Caco-2 (cell line): ENCODE results near the gene RAP2B. TPM values are rescaled to one million over a fixed set of nuclear protein-coding genes. Genes with fewer than 3 reads are reported as not detected.
"Not testable (repeated sequence)": the region's sequence is repeated elsewhere in the genome, so short reads cannot be mapped to it uniquely, and the experiment has no call there.

ENCODE experiments used
- BruUV-seq: library from RNA; stranded (reverse); fragments of 400-500 nt; replicated peaks from 2 replicates; lab custom pipeline; 2021; lab: Mats Ljungman, UMichigan
- CTCF ChIA-PET: fragments of 300-600 bp; sonication (Branson Sonifier 250); formaldehyde crosslinking; loops from one replicate; lab custom pipeline; 2022; ENCODE audit warnings: antibody characterized with exemption; lab: Charles Lee
- POLR2A ChIA-PET: fragments of 300-600 bp; sonication (Branson Sonifier 250); formaldehyde crosslinking; loops from one replicate; lab custom pipeline; 2022; ENCODE audit warnings: antibody characterized with exemption; lab: Charles Lee
- DNase-seq, 2 experiments: peaks; one replicate each; pipeline versions ENCODE4 v3.0.0 to v3.0.0-alpha.2; 2020 to 2022
- H3K27me3 ChIP-seq: replicated peaks from 2 replicates; pipeline ENCODE4 v1.6.0; 2011; ENCODE audit warnings: low read length; ENCODE audit not compliant: control insufficient read depth, insufficient read depth
- H3K36me3 ChIP-seq: 2 replicates; pipeline ENCODE4 v1.5.1; 2011; ENCODE audit warnings: low read length; ENCODE audit not compliant: control insufficient read depth, insufficient read depth
- H3K4me1 ChIP-seq: fragments of 250-450 bp; sonication (Bioruptor Pico); 2 replicates; pipeline ENCODE4 v1.5.1; 2020; ENCODE audit warnings: mild to moderate bottlenecking
- H3K4me3 ChIP-seq: 2 replicates; pipeline ENCODE4 v1.5.1; 2011; ENCODE audit warnings: low read depth, mild to moderate bottlenecking, control low read depth, low read length
- H3K9me3 ChIP-seq: fragments of 250-450 bp; sonication (Bioruptor Pico); 2 replicates; pipeline ENCODE4 v1.5.1; 2020; ENCODE audit warnings: mild to moderate bottlenecking, moderate library complexity
- H3K27ac Mint-ChIP-seq: one replicate; pipeline ENCODE4 v1.8.0; 2022; ENCODE audit warnings: mixed read lengths; ENCODE audit not compliant: unreplicated experiment
- H3K27me3 Mint-ChIP-seq: one replicate; pipeline ENCODE4 v1.8.0; 2022; ENCODE audit warnings: mixed read lengths; ENCODE audit not compliant: insufficient read depth, unreplicated experiment
- H3K36me3 Mint-ChIP-seq: one replicate; pipeline ENCODE4 v1.8.0; 2022; ENCODE audit warnings: mild to moderate bottlenecking, mixed read lengths; ENCODE audit not compliant: insufficient read depth, unreplicated experiment
- H3K4me1 Mint-ChIP-seq: one replicate; pipeline ENCODE4 v1.8.0; 2022; ENCODE audit warnings: low read depth, mixed read lengths; ENCODE audit not compliant: unreplicated experiment
- H3K4me3 Mint-ChIP-seq: one replicate; pipeline ENCODE4 v1.8.0; 2022; ENCODE audit warnings: mild to moderate bottlenecking, moderate library complexity, mixed read lengths; ENCODE audit not compliant: unreplicated experiment
- H3K9me3 Mint-ChIP-seq: one replicate; pipeline ENCODE4 v1.8.0; 2022; ENCODE audit warnings: mixed read lengths; ENCODE audit not compliant: unreplicated experiment
- intact Hi-C: fragments of 100-400 bp; cut with micrococcal nuclease; formaldehyde crosslinking; loops from one replicate; pipeline ENCODE4 v1.10.0; 2022; ENCODE audit not compliant: unreplicated experiment
- total RNA-seq: library from RNA; stranded (reverse); gene quantifications from 2 replicates; pipeline ENCODE4 v1.2.3, GENCODE V29; 2022
- TF ChIP-seq, protein P1 (sequence below), 2 experiments: fragments of 200-600 bp in 1 of 2; IDR thresholded peaks; 1 replicate in 1 of 2; 2 replicates in 1 of 2; pipeline versions ENCODE4 v1.5.1 to v1.8.0; 2011 to 2022; ENCODE audit warnings: antibody characterized with exemption in 1 of 2, control low read depth in 1 of 2, inconsistent platforms in 1 of 2, low read depth in 1 of 2, low read length in 1 of 2, mild to moderate bottlenecking in 1 of 2, moderate library complexity in 1 of 2; ENCODE audit not compliant: insufficient read depth in 1 of 2, severe bottlenecking in 1 of 2, unreplicated experiment in 1 of 2

RAP2B gene
- total RNA-seq, 1 experiment from 2014 or later = 13.2 TPM

DNA sequence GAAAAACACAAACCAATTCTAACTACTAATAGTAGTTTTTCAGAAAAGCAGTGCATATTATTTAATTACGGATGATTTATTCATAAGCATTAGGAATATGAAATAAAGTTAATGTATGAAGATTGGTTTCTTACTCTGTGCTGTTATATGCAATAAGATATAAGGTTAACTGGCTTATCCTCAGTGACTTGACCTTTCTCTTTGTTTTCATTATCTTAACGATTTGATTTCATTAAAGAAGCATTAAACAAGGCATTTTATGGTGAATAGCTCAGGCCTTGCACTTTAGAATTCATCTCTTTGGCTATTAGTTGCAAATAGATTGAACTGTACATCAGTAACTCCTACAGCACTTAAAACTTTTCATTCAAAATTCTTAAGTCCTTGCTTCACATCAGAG is 28.9 kb downstream of the RAP2B start:
- H3K36me3 Mint-ChIP-seq = no peaks in the 10 kb centered on the region
- no TSS peak for BruUV-seq

DNA sequence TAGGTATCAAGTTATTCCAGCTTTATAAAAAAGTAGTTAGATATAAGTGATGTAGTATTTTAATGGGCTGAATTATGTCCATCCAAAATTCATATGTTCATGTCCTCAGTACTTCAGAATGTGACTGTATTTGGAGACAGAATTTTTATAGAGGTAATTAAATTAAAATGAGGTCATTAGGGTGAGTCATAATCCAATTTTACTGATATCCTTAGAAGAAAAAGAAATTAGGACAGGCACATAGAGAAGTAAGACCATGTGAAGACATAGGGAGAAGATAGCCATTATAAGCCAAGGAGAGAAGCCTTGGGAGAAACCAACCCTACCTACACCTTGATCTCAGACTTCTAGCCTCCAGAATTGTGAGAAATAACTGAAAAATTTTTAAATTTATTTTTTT is 30.3 kb downstream of the RAP2B start:
- H3K36me3 ChIP-seq = no peaks in the 10 kb centered on the region
- no TSS peak for BruUV-seq
- intact Hi-C loops = loop anchor here (10.0 kb wide), 1 partner anchor 572 kb away; no protein-coding TSS in a partner anchor
- TF ChIP-seq, protein P1, sequence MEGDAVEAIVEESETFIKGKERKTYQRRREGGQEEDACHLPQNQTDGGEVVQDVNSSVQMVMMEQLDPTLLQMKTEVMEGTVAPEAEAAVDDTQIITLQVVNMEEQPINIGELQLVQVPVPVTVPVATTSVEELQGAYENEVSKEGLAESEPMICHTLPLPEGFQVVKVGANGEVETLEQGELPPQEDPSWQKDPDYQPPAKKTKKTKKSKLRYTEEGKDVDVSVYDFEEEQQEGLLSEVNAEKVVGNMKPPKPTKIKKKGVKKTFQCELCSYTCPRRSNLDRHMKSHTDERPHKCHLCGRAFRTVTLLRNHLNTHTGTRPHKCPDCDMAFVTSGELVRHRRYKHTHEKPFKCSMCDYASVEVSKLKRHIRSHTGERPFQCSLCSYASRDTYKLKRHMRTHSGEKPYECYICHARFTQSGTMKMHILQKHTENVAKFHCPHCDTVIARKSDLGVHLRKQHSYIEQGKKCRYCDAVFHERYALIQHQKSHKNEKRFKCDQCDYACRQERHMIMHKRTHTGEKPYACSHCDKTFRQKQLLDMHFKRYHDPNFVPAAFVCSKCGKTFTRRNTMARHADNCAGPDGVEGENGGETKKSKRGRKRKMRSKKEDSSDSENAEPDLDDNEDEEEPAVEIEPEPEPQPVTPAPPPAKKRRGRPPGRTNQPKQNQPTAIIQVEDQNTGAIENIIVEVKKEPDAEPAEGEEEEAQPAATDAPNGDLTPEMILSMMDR (IDR thresholded peaks at IDR 0.05; ENCODE audit: insufficient read depth in 1 of 2, low read depth in 1 of 2, low read length in 1 of 2, severe bottlenecking in 1 of 2, unreplicated experiment in 1 of 2) = no peak
- H3K4me1 ChIP-seq = no peaks in the 10 kb centered on the region
- ChIA-PET POLR2A (no interaction called here), CTCF (no interaction called here)
- DNase-seq = no peak
- H3K27ac Mint-ChIP-seq = no peak overlapping the region
- no peak overlapping the region for H3K4me3 Mint-ChIP-seq
- no peaks in the 10 kb centered on the region for H3K36me3 Mint-ChIP-seq
- H3K4me1 Mint-ChIP-seq = no peaks in the 10 kb centered on the region
- H3K9me3 ChIP-seq = no peaks in the 10 kb centered on the region
- H3K4me3 ChIP-seq = no peak overlapping the region
- H3K27me3 ChIP-seq = no peaks in the 10 kb centered on the region
- H3K9me3 Mint-ChIP-seq = no peaks in the 10 kb centered on the region
- H3K27me3 Mint-ChIP-seq = peaks cover 4% of the 10 kb centered on the region

More for the DNA sequence above, 28.9 kb downstream of the RAP2B start:
- H3K36me3 ChIP-seq = no peaks in the 10 kb centered on the region
- no peaks in the 10 kb centered on the region for H3K4me1 Mint-ChIP-seq
- H3K4me1 ChIP-seq = no peaks in the 10 kb centered on the region
- ChIA-PET CTCF (no interaction called here), POLR2A (no interaction called here)
- H3K4me3 ChIP-seq = no peak overlapping the region
- TF ChIP-seq, protein P1 (IDR thresholded peaks at IDR 0.05; ENCODE audit: insufficient read depth in 1 of 2, low read depth in 1 of 2, low read length in 1 of 2, severe bottlenecking in 1 of 2, unreplicated experiment in 1 of 2) = no peak
- H3K27me3 Mint-ChIP-seq = no peaks in the 10 kb centered on the region
- intact Hi-C loops = loop anchor here (10.0 kb wide), 1 partner anchor 574 kb away; no protein-coding TSS in a partner anchor
- no peaks in the 10 kb centered on the region for H3K9me3 ChIP-seq
- no peaks in the 10 kb centered on the region for H3K27me3 ChIP-seq
- H3K9me3 Mint-ChIP-seq = no peaks in the 10 kb centered on the region
- no peak for DNase-seq
- no peak overlapping the region for H3K4me3 Mint-ChIP-seq
- H3K27ac Mint-ChIP-seq = no peak overlapping the region

DNA sequence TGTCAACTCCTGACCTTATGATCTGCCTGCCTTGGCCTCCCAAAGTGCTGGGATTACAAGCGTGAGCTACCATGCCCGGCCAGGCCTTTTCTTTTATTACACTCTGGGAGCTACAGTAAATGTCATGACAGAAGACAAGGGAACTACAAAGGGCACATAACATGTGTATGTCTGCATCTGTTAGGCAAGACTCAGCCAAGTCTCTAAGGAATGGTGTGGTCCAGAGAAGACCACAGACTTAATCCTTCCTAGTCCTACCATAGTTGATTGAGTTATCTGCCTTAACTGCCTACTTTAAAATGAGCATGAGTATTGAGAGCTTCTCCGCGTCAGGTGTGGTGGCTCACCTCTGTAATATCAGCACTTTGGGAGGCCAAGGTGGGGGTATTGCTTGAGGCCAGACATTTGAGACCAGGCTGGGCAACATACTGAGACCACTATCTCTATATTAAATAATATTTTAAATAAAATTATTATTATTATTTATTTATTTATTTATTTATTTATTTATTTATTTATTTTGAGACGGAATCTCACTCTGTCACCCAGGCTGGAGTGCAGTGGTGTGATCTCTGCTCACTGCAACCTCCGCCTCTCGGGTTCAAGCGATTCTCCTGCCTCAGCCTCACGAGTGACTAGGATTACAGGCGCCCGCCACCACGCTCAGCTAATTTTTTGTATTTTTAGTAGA is 31.9 kb downstream of the RAP2B start:
- H3K4me3 ChIP-seq, H3K36me3 ChIP-seq, H3K36me3 Mint-ChIP-seq, POLR2A ChIA-PET, H3K27me3 Mint-ChIP-seq, H3K27ac Mint-ChIP-seq, H3K4me1 Mint-ChIP-seq, H3K9me3 Mint-ChIP-seq, H3K27me3 ChIP-seq, DNase-seq, H3K9me3 ChIP-seq, BruUV-seq, H3K4me1 ChIP-seq, H3K4me3 Mint-ChIP-seq, CTCF ChIA-PET: not testable (repeated sequence)
- intact Hi-C loops = loop anchor here (10.0 kb wide), 1 partner anchor 571 kb away; no protein-coding TSS in a partner anchor
